GM12801 (cell line): ENCODE results near the gene RNASE2.

ENCODE experiments used
- TF ChIP-seq, protein P1 (sequence below): IDR thresholded peaks from one replicate; pipeline ENCODE4 v1.5.1; 2011; ENCODE audit warnings: control low read depth; ENCODE audit not compliant: insufficient read length; ENCODE audit errors: extremely low read depth

RNASE2 gene

DNA sequence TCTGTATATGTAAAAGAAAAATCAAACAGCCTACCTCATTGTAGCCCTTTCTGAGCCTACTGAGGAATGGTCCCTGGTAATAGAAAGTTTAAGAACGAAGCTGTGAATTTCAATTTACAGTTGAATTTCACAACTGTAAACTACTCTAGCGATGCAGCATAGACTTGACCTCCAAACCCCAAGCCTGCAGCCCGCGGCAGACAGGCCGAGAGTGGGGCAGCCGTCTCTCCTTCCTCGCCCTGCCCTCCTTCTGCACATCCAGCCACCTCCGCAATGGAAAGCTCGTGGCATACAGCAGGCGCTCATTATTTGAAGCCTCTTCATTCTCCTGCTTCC, 15.3 kb downstream of the RNASE2 start:
- TF ChIP-seq, protein P1, sequence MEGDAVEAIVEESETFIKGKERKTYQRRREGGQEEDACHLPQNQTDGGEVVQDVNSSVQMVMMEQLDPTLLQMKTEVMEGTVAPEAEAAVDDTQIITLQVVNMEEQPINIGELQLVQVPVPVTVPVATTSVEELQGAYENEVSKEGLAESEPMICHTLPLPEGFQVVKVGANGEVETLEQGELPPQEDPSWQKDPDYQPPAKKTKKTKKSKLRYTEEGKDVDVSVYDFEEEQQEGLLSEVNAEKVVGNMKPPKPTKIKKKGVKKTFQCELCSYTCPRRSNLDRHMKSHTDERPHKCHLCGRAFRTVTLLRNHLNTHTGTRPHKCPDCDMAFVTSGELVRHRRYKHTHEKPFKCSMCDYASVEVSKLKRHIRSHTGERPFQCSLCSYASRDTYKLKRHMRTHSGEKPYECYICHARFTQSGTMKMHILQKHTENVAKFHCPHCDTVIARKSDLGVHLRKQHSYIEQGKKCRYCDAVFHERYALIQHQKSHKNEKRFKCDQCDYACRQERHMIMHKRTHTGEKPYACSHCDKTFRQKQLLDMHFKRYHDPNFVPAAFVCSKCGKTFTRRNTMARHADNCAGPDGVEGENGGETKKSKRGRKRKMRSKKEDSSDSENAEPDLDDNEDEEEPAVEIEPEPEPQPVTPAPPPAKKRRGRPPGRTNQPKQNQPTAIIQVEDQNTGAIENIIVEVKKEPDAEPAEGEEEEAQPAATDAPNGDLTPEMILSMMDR: no peak

DNA sequence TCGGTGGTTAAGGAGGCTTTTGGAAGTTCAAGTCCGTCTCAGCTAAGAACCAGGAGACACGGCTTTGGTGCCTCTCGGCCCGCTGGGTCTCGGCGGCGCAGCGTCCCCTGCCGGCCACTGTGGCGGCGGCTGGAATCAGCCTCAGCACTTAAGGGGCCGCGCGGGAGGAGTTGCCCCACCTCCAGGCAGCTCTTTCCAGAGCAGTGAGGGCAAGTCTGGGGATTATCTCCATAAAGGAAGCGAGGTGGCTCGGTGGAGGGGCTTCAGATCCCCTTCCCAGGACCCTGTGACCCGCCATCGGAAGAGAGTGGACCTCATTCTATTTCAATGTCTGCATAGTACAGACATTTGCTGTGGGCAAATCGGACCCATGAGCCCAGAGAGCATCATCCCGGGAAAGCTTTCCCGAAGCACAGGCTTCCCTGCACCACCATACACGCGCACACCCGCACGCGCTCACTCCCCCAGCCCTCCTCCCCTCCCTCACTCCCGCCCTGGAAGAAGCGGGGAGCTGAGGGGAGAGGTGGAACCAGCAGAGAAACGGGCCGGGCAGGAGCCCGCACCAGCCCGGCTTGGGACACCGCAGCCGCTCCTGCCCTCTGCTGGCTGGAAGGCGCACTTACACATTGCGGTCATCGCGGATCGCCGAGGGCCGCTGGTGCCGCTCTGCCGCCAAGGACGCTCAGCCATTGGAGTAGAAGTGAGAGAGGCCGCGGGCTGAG, 15.9 kb downstream of the RNASE2 start:
- TF ChIP-seq, protein P1: no peak

DNA sequence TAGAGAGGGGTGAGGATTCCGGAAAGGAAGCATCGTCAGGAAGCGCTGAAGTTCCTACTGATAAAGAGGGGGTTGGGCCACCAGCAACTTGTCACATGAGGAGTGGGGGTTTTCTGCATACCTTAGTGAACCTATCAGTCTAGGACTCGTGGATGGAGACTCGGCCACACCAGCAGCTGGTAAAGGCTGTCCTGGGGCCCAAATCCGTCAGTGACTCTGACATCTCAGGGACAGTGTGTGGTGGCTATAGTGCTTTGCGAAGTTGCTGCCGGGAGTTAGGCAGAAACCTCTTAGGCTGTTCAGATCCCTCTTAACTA, 16.4 kb downstream of the RNASE2 start:
- TF ChIP-seq, protein P1: no peak

DNA sequence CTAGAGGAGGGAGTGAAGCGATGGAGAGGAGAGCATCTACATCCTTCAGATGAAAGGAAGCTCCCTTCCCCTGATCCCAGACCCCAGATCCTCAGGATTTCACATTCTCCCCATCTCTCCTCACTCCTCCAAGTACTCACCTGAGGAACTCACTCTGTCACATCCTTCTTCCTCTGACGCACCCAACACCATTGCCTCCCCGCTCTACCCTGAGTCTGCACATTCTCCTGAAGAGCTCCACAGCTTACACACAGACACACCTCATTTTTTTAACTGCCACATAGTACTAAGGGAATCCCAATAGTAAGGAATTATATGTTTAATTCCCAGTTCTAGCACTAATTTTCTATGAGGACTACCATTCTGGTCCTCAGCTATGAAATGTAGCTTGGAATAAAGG, 18.2 kb downstream of the RNASE2 start:
- TF ChIP-seq, protein P1: no peak

DNA sequence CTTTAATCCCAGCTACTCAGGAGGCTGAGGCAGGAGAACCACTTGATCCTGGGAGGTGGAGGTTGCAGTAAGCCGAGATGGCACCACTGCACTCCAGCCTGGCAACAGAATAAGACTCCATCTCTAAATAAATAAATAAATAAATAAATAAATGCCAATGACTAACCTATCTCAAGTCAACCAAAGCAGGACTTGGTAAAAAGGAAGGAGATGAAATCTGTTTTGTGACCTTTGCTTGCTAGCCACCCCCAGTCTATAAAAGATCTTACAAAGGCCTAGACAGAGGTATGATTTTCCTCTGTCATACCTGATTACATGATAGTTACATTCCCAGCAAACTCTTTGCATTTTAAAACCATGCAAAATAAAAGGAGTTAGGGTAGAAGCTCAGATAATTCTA, 21.0 kb downstream of the RNASE2 start:
- TF ChIP-seq, protein P1: no peak

DNA sequence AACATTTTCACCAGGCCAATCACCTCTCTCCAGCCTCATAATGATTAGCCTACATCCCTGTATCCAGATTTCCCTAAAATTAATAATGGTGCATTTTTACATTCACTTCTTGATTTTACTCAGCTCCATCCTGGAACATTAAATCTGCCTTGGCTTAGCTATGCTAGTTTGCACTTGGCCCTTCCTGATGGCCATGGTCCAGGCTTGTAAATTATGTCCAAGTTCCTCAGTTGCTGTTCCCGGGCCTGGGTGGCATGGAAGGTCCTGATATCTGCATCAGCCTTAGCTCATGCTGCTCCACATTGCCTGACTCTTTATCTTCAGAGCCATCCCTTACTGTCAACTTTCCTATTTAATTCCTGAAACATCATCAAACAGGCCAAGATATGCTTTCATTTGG, 23.4 kb downstream of the RNASE2 start:
- TF ChIP-seq, protein P1: no peak

DNA sequence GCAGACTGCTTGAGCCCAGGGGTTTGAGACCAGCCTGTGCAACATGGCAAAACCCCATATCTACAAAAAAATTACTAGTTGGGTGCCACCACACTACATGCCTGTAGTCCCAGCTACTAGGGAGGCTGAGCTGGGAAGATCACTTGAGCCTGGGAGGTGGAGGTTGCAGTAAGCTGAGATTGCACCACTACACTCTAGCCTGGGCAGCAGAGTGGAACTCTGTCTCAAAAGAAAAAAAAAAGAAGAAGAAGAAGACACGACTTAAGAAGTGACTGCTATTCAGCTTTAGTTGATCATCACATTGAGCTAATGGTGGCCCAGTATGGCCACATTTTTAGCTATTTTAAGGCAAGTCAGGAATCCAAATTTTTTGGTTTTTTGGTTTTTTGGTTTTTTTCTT, 25.6 kb downstream of the RNASE2 start:
- TF ChIP-seq, protein P1: no peak
